Lower leg skin (tissue), 3 donors: ENCODE results near the gene PPP1R7.

Experiments
- CTCF ChIP-seq, 3 donors: fragments of 450-650 bp; IDR thresholded peaks; one replicate each; pipeline ENCODE4 v1.5.1; 2016; ENCODE audit warnings: antibody characterized with exemption in 3 of 3, mild to moderate bottlenecking in 3 of 3, moderate library complexity in 2 of 3
- POLR2A ChIP-seq, 2 donors: fragments of 450-650 bp; IDR thresholded peaks; one replicate each; pipeline ENCODE4 v1.6.1; 2016 to 2017; ENCODE audit warnings: antibody characterized with exemption in 2 of 2, mild to moderate bottlenecking in 1 of 2, moderate library complexity in 1 of 2

- no peak for TF ChIP-seq CTCF (IDR thresholded peaks at IDR 0.05)
- TF ChIP-seq POLR2A (IDR thresholded peaks at IDR 0.05): no peak
These were observed 10.1 kb downstream of the PPP1R7 start for GRCh38 chr2:241160318-241160717.
